ENCODE results near the gene MRPL52.

Gene MRPL52

GRCh38 chr14:22841311-22841710 lies 11.6 kb downstream of the MRPL52 start:
- Histone ChIP-seq H3K4me1 (ENCODE audit: control insufficient read depth, low read length) (peaks cover 6% of the 10 kb centered on the region), H3K9me3 (ENCODE audit: control insufficient read depth, insufficient read depth, low read length) (no peaks in the 10 kb centered on the region), H3K4me3 (ENCODE audit: low read length) (no peak overlapping the region), H3K27me3 (ENCODE audit: control insufficient read depth, low read length) (no peaks in the 10 kb centered on the region), H3K9me2 (replicated peaks; ENCODE audit: control insufficient read depth, low read length) (no peaks in the 10 kb centered on the region), H3K27ac (ENCODE audit: low read depth, low read length) (no peak overlapping the region), H3K79me2 (ENCODE audit: control insufficient read depth, low read length) (no peaks in the 10 kb centered on the region), H3F3A (ENCODE audit: control insufficient read depth, insufficient read depth) (no peaks in the 10 kb centered on the region), H3K4me2 (ENCODE audit: low read length) (no peak overlapping the region), H4K20me1 (ENCODE audit: control insufficient read depth, insufficient read depth, low read depth, low read length) (no peaks in the 10 kb centered on the region), H3K36me3 (ENCODE audit: control insufficient read depth, low read length) (peaks cover 4% of the 10 kb centered on the region; the same call in 1 of the 2 replicates)
- TF ChIP-seq CTCF (IDR thresholded peaks at IDR 0.05; ENCODE audit: low read depth, low read length, poor library complexity, severe bottlenecking) (no peak), EZH2phosphoT487 (IDR thresholded peaks at IDR 0.05; ENCODE audit: borderline replicate concordance, low read length) (no peak)

GRCh38 chr14:22841769-22842168 lies 12.1 kb downstream of the MRPL52 start:
- no peaks in the 10 kb centered on the region for H3F3A ChIP-seq (ENCODE audit: control insufficient read depth, insufficient read depth)
- TF ChIP-seq EZH2phosphoT487 (IDR thresholded peaks at IDR 0.05; ENCODE audit: borderline replicate concordance, low read length) = no peak
- TF ChIP-seq CTCF (IDR thresholded peaks at IDR 0.05; ENCODE audit: low read depth, low read length, poor library complexity, severe bottlenecking) = no peak
- H3K4me3 ChIP-seq (ENCODE audit: low read length) = no peak overlapping the region
- H3K9me2 ChIP-seq (replicated peaks; ENCODE audit: control insufficient read depth, low read length) = no peaks in the 10 kb centered on the region
- H3K4me1 ChIP-seq (ENCODE audit: control insufficient read depth, low read length) = peaks cover under 1% of the 10 kb centered on the region; the same call in 1 of the 2 replicates
- no peak overlapping the region for H3K4me2 ChIP-seq (ENCODE audit: low read length)
- 0 out of 2 replicates have a peak, but pooled peaks cover 4% of the 10 kb centered on the region for H3K36me3 ChIP-seq (ENCODE audit: control insufficient read depth, low read length)
- H4K20me1 ChIP-seq (ENCODE audit: control insufficient read depth, insufficient read depth, low read depth, low read length) = no peaks in the 10 kb centered on the region
- no peaks in the 10 kb centered on the region for H3K27me3 ChIP-seq (ENCODE audit: control insufficient read depth, low read length)
- no peak overlapping the region for H3K27ac ChIP-seq (ENCODE audit: low read depth, low read length)
- no peaks in the 10 kb centered on the region for H3K9me3 ChIP-seq (ENCODE audit: control insufficient read depth, insufficient read depth, low read length)
- no peaks in the 10 kb centered on the region for H3K79me2 ChIP-seq (ENCODE audit: control insufficient read depth, low read length)

- Histone ChIP-seq H3K79me2 (ENCODE audit: control insufficient read depth, low read length) (no peaks in the 10 kb centered on the region), H3K36me3 (ENCODE audit: control insufficient read depth, low read length) (no peaks in the 10 kb centered on the region), H3K4me2 (ENCODE audit: low read length) (no peak overlapping the region), H3K4me3 (ENCODE audit: low read length) (no peak overlapping the region), H3K27me3 (ENCODE audit: control insufficient read depth, low read length) (no peaks in the 10 kb centered on the region), H4K20me1 (ENCODE audit: control insufficient read depth, insufficient read depth, low read depth, low read length) (no peaks in the 10 kb centered on the region), H3K27ac (ENCODE audit: low read depth, low read length) (no peak overlapping the region), H3K9me2 (replicated peaks; ENCODE audit: control insufficient read depth, low read length) (no peaks in the 10 kb centered on the region), H3F3A (ENCODE audit: control insufficient read depth, insufficient read depth) (no peaks in the 10 kb centered on the region), H3K4me1 (ENCODE audit: control insufficient read depth, low read length) (no peaks in the 10 kb centered on the region), H3K9me3 (ENCODE audit: control insufficient read depth, insufficient read depth, low read length) (no peaks in the 10 kb centered on the region)
- TF ChIP-seq CTCF (IDR thresholded peaks at IDR 0.05; ENCODE audit: low read depth, low read length, poor library complexity, severe bottlenecking) = no peak
- TF ChIP-seq EZH2phosphoT487 (IDR thresholded peaks at IDR 0.05; ENCODE audit: borderline replicate concordance, low read length) = no peak
Observed at GRCh38 chr14:22842211-22843122, 12.8 kb downstream of the MRPL52 start.
